ENCODE results near the gene FOXP2.

- TF ChIP-seq POLR2A (IDR thresholded peaks at IDR 0.05), result no peak
- TF ChIP-seq CTCF (IDR thresholded peaks at IDR 0.05), result no peak
These were observed 133.7 kb downstream of the FOXP2 start for GRCh38 chr7:114548081-114548980.
